Prostate gland (tissue), 2 donors: ENCODE results near the gene MAPK9. TPM values are rescaled to one million over a fixed set of nuclear protein-coding genes. Genes with fewer than 3 reads are reported as not detected.

Experiments
- DNase-seq: peaks from one replicate; pipeline ENCODE4 v3.0.0-alpha.2; 2019; ENCODE audit warnings: low spot score
- H3K27ac ChIP-seq, 2 donors: fragments of 200-600 bp; sonication (generic); 2 replicates each; pipeline ENCODE4 v1.5.1; 2017 to 2019
- H3K27me3 ChIP-seq: fragments of 200-600 bp; sonication (generic); replicated peaks from 2 replicates; pipeline ENCODE4 v1.5.1; 2019; ENCODE audit not compliant: insufficient read depth
- H3K36me3 ChIP-seq, 2 donors: fragments of 200-600 bp; sonication (generic); 1 replicate in 1 of 2; 2 replicates in 1 of 2; pipeline versions ENCODE4 v1.5.1 to v1.8.1; 2017 to 2019
- H3K4me1 ChIP-seq: fragments of 200-600 bp; sonication (generic); replicated peaks from 2 replicates; pipeline ENCODE4 v1.5.1; 2019
- H3K4me3 ChIP-seq, 2 donors: fragments of 200-600 bp; sonication (generic); 2 replicates each; pipeline ENCODE4 v1.5.1; 2017 to 2019
- H3K9me3 ChIP-seq: fragments of 200-600 bp; sonication (generic); 2 replicates; pipeline ENCODE4 v1.5.1; 2017
- CTCF ChIP-seq, 4 experiments: fragments of 200-600 bp in 2 of 4; fragments of 450-650 bp in 2 of 4; sonication (generic) in 2 of 4; IDR thresholded peaks; 1 replicate in 3 of 4; 2 replicates in 1 of 4; pipeline ENCODE4 v1.5.1; 2016 to 2019; ENCODE audit warnings: antibody characterized with exemption in 4 of 4, mild to moderate bottlenecking in 2 of 4, moderate library complexity in 2 of 4
- POLR2A ChIP-seq: fragments of 450-650 bp; IDR thresholded peaks from one replicate; pipeline ENCODE4 v1.6.1; 2016; ENCODE audit warnings: antibody characterized with exemption, mild to moderate bottlenecking
- POLR2AphosphoS5 ChIP-seq: sonication (generic); formaldehyde crosslinking; IDR thresholded peaks from one replicate; pipeline ENCODE4 v1.6.1; 2017; ENCODE audit warnings: antibody characterized with exemption
- WGBS: methylation state at CpG from one replicate; pipeline ENCODE4 v1.1.5; 2018; 5-methylcytosine and 5-hydroxymethylcytosine counted together
- intact Hi-C: fragments of 100-400 bp; cut with DNase I; formaldehyde crosslinking; loops from one replicate; pipeline ENCODE4 v1.14.2; 2022
- total RNA-seq, 2 donors: library from RNA; depleted of rRNA; stranded (reverse); fragments of >200 nt; gene quantifications; one replicate each; pipeline ENCODE4 v1.1.0, GENCODE V29; 2016

The MAPK9 gene
- total RNA-seq, 2 donors from 2014 or later = 28.8 to 38.5 TPM

DNA sequence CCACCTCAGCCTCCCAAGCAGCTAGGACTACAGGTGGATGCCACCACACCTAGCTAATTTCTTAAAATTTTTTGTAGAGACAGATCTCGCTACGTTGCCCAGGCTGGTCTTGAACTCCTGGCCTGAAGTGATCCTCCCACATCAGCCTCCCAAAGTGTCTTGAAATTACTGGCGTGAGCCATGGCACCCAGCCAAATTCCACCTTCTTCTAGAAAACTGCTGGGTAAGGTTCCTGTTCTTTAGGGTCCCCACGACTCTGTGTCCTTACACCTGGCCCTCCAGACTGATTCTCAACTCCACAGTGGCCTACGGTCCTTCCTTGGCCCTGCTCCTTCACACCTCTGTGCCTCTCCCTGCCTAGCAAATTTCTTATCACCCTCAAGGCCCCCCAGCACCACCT, 1.9 kb downstream of the MAPK9 start:
- 77% methylated on average over 5 of the region's 5 CpGs for WGBS
- Histone ChIP-seq H3K9me3 (no peaks in the 10 kb centered on the region), H3K4me3 (no peak overlapping the region), H3K36me3 (no peaks in the 10 kb centered on the region), H3K27me3 (no peaks in the 10 kb centered on the region), H3K4me1 (peaks cover 4% of the 10 kb centered on the region), H3K27ac (no peak overlapping the region)
- intact Hi-C loops = no loop called here
- no peak for DNase-seq
- no peak for TF ChIP-seq POLR2A
- TF ChIP-seq CTCF (IDR thresholded peaks at IDR 0.05) = no peak
- TF ChIP-seq POLR2AphosphoS5 = no peak

- TF ChIP-seq POLR2AphosphoS5 = peak; percentile 32
- no peak for TF ChIP-seq POLR2A
- no peak overlapping the region for H3K4me3 ChIP-seq
- peaks cover 4% of the 10 kb centered on the region for H3K4me1 ChIP-seq
- no peaks in the 10 kb centered on the region for H3K27me3 ChIP-seq
- DNase-seq = peak; percentile 56
- WGBS = 31% methylated on average over 3 of the region's 3 CpGs
- intact Hi-C loops = no loop called here
- H3K9me3 ChIP-seq = no peaks in the 10 kb centered on the region
- no peaks in the 10 kb centered on the region for H3K36me3 ChIP-seq
- no peak overlapping the region for H3K27ac ChIP-seq
These were observed 2.5 kb downstream of the MAPK9 start for GRCh38 chr5:180289433-180289832.

DNA sequence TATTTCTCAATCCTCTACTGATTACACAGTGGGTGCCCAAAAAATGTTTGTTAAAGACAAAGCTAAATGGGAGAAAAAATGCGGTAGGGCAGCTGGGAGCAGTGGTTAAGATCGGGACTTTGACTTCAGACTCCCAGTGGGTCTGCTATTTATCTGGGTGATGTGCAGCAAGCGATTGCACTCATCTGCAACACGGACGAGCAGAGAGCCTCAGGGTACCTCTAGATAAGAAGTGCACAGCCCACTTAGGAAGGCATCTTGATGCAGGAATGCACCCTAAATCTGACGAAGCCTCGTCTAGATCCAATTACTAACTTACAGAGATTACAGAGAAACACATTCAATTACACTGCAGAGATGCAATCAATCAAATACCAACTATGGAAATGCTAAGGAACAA, 4.0 kb downstream of the MAPK9 start:
- intact Hi-C loops = no loop called here
- Histone ChIP-seq H3K27me3 (no peaks in the 10 kb centered on the region), H3K4me1 (peaks cover 4% of the 10 kb centered on the region), H3K27ac (no peak overlapping the region), H3K9me3 (no peaks in the 10 kb centered on the region), H3K4me3 (no peak overlapping the region), H3K36me3 (no peaks in the 10 kb centered on the region)
- DNase-seq = no peak
- WGBS = 78% methylated on average over 7 of the region's 7 CpGs
- TF ChIP-seq CTCF (IDR thresholded peaks at IDR 0.05) = no peak
- no peak for TF ChIP-seq POLR2A
- no peak for TF ChIP-seq POLR2AphosphoS5

GRCh38 chr5:180287404-180287803, 4.5 kb downstream of the MAPK9 start:
- TF ChIP-seq POLR2AphosphoS5 = no peak
- intact Hi-C loops = no loop called here
- 85% methylated on average over 2 of the region's 2 CpGs for WGBS

GRCh38 chr5:180284149-180284548, 7.7 kb downstream of the MAPK9 start:
- TF ChIP-seq CTCF (IDR thresholded peaks at IDR 0.05) (no peak), POLR2AphosphoS5 (no peak), POLR2A (no peak)
- H3K36me3 ChIP-seq = no peaks in the 10 kb centered on the region
- intact Hi-C loops = no loop called here
- H3K4me1 ChIP-seq = no peaks in the 10 kb centered on the region
- 68% methylated on average over 10 of the region's 10 CpGs for WGBS
- no peak for DNase-seq
- H3K9me3 ChIP-seq = no peaks in the 10 kb centered on the region
- H3K27me3 ChIP-seq = no peaks in the 10 kb centered on the region
- no peak overlapping the region for H3K27ac ChIP-seq
- H3K4me3 ChIP-seq = no peak overlapping the region

More at GRCh38 chr5:180287404-180287803, 4.5 kb downstream of the MAPK9 start:
- H3K27me3 ChIP-seq = no peaks in the 10 kb centered on the region
- no peak overlapping the region for H3K27ac ChIP-seq
- H3K9me3 ChIP-seq = no peaks in the 10 kb centered on the region
- no peak for DNase-seq
- H3K36me3 ChIP-seq = no peaks in the 10 kb centered on the region
- H3K4me3 ChIP-seq = no peak overlapping the region
- peaks cover 4% of the 10 kb centered on the region for H3K4me1 ChIP-seq

DNA sequence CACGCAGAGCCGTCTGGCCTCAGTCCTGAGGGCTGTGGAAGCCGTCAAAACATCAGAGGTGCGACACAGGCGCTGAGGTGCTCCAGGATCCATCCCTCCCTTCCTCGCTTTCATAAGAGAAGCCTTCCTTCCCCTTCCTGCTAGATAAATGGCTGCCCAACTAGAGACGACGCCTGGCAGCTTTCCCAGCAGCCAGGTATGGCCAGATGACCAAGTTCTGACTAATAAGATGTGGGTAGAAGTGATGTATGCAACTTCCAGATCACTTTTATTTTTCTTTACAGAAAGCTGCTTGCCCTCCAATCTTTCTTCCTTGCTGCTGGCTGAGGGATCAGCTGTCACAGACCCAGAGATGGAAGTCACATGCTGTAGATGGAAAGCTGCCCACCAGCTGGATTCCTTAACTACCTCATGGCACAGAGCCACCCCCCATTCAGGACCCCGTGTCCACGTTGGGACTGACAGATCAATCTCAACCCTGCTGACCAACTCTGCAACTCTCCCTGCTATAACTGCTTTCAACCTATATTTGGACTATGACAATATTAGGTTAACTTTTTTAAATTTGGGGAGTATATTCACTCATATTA, 8.8 kb downstream of the MAPK9 start:
- intact Hi-C loops = no loop called here
- Histone ChIP-seq H3K27ac (no peak overlapping the region), H3K4me3 (no peak overlapping the region), H3K27me3 (no peaks in the 10 kb centered on the region), H3K4me1 (no peaks in the 10 kb centered on the region), H3K36me3 (peaks cover 0 to 5% of the 10 kb centered on the region in 2 donors), H3K9me3 (no peaks in the 10 kb centered on the region)
- 59% methylated on average over 10 of the region's 10 CpGs for WGBS
- DNase-seq = no peak
- TF ChIP-seq POLR2AphosphoS5 = no peak
- no peak for TF ChIP-seq CTCF (IDR thresholded peaks at IDR 0.05)
- no peak for TF ChIP-seq POLR2A
